Astrocyte of the cerebellum (primary cell): ENCODE results near the gene PDGFRB.

Experiments used
- DNase-seq: peaks from one replicate; pipeline ENCODE4 v3.0.0-alpha.2; 2011; ENCODE audit warnings: low read depth
- H3K4me3 ChIP-seq: 2 replicates; pipeline ENCODE4 v1.5.1; 2011; ENCODE audit warnings: mild to moderate bottlenecking, low read depth, low read length, moderate library complexity
- in situ Hi-C: cut with HindIII; loops from 2 replicates; pipeline ENCODE4 v1.10.0; 2017; ENCODE audit warnings: low sequenced_read_pairs
- TF ChIP-seq, protein P1 (sequence below): IDR thresholded peaks from 2 replicates; pipeline ENCODE4 v1.5.1; 2012; ENCODE audit warnings: low read length, low read depth, moderate library complexity, mild to moderate bottlenecking; ENCODE audit errors: missing control alignments

PDGFRB gene

DNA sequence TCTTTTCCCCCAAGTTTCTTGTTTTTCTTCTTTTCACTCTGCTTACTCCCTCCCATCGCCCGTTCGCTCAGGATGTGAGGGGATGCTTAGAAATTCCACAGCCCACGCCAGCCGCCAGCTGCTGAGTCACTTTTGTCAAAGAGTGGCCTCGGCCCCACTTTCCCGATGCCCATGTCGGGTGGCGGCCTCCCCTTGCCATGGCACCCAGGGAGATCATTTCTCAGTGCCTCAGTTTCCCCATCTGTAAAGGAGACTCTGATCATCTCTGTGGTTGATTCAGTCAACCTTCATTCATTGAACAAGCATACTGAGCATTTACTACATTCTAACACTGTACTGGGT lies 353 bp upstream of the PDGFRB start:
- peak overlapping the region; percentile 65 for H3K4me3 ChIP-seq
- in situ Hi-C loops = no loop called here
- TF ChIP-seq, protein P1, sequence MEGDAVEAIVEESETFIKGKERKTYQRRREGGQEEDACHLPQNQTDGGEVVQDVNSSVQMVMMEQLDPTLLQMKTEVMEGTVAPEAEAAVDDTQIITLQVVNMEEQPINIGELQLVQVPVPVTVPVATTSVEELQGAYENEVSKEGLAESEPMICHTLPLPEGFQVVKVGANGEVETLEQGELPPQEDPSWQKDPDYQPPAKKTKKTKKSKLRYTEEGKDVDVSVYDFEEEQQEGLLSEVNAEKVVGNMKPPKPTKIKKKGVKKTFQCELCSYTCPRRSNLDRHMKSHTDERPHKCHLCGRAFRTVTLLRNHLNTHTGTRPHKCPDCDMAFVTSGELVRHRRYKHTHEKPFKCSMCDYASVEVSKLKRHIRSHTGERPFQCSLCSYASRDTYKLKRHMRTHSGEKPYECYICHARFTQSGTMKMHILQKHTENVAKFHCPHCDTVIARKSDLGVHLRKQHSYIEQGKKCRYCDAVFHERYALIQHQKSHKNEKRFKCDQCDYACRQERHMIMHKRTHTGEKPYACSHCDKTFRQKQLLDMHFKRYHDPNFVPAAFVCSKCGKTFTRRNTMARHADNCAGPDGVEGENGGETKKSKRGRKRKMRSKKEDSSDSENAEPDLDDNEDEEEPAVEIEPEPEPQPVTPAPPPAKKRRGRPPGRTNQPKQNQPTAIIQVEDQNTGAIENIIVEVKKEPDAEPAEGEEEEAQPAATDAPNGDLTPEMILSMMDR = no peak
- DNase-seq = no peak

DNA sequence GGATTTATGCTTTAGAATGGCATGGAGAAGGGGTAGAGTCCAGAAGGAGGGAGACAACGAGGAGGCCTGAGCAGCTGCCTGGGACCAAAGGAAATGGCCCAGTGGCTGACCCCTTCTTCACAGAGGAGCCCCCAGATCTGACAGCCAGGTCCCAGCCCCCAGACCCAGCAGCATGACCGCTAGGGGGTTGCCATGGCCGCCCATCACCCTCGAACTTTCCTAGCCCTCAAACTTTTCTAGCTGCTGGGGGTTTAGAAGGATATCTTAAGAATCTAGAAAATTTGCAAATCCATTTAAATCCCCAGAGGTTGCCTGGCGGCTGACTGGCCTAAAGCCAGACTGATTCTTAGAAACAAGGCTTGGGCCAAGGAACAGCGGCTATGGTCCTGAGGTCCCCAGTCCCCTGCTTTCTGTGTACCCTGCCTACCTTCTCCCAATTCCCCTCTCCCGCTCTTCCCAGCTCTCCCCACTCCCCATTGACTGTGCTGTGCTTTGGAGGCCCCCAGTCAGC lies 972 bp downstream of the PDGFRB start:
- in situ Hi-C loops = no loop called here
- H3K4me3 ChIP-seq = peak overlapping the region; percentile 65
- no peak for DNase-seq
- TF ChIP-seq, protein P1 = no peak

DNA sequence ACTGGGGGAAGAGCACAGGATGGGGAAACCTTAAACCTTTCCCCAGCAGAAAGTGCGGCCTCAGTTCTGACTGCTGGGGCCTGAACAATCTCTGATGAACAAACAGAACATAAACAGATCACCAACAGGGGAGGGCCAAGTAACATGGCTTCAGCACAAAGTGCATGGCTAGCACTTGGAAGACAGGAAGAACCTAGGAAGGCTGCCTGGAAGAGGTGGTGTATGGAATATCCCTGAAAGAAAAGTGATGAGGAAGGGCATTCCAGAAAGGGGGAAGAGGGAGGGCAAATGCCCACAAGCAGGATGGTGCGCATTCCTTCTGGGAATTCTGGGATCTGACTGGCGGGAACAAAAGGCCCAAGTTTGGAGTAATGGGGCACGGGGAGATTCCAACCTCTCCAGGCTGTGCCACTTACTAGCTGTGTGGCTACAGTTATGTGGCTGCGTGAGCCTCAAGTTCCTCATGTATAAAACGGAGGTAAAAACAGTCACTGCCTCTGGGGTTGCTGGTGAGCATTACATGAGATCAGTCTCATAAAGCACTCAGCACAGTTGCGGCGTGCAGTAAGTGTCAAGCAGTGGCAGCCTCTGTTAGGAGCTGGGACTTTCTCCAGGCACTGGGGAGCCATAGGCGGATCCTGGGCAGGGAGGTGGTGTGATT lies 1.6 kb downstream of the PDGFRB start:
- peak overlapping the region; percentile 65 for H3K4me3 ChIP-seq
- DNase-seq = peak; percentile 64

DNA sequence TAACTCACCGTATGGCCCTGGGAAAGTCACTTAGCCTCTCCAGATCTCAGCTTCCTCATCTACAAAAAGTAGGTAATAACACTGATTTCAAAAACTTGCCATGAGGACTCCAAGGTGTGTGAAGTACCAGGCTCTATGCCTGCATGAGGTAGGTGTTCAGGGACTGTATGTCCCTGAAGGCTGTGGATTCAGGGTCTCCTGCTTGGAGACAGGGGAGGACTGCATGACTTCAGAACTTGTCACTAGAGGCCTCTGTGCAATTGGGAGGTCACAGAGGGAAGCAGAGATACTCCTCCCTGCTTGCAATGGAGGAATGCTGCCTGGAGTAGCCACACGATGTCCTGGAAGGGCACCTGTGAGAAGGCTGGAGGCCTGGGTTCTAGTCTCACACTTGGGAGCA lies 2.2 kb downstream of the PDGFRB start:
- TF ChIP-seq, protein P1 = no peak
- in situ Hi-C loops = no loop called here
- DNase-seq = no peak
- peak overlapping the region; percentile 65 for H3K4me3 ChIP-seq

More for the DNA sequence above, 1.6 kb downstream of the PDGFRB start:
- in situ Hi-C loops = no loop called here
- TF ChIP-seq, protein P1 = peak; percentile 18

DNA sequence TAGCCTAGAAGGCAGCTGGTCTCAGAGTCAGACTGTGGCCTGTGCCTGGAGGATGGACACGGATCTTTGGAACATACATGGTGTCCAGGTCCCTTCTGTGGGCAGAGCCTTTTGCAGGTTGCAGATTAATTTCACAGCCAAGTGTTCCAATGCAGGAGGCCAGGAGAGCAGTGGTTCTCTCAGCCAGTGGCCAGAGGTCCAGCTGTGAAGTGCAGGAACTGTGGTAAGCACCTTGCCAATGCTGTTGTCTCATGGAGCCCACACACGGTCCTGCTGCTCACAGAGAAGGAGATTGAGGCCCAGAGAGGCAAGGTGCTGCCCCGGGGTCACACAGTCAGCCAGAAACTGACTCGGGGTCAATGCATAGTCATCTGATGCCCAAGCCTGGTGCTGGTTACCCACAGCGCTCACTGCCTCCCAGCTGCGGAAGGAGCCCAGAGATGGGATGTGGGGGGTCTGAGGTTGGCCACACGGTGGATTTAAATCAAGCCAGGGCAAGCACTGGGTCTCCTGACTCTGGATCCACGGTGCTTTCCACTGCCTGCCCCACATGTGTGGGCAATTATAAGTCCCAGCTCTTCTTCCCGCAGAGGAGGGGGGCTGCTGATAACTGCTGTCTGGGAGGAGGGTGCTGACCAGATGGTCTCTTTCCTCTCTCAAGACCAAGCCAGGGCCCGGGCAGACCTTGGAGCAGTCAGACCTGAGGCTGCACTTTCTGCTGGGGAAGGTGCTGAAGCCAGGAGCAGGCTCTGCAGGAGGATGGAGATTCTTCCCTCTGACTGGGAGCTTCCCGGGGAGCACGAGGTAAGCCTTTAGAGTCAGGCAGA lies 2.8 kb downstream of the PDGFRB start:
- in situ Hi-C loops = no loop called here
- no peak for DNase-seq
- no peak overlapping the region for H3K4me3 ChIP-seq
- TF ChIP-seq, protein P1 = no peak

DNA sequence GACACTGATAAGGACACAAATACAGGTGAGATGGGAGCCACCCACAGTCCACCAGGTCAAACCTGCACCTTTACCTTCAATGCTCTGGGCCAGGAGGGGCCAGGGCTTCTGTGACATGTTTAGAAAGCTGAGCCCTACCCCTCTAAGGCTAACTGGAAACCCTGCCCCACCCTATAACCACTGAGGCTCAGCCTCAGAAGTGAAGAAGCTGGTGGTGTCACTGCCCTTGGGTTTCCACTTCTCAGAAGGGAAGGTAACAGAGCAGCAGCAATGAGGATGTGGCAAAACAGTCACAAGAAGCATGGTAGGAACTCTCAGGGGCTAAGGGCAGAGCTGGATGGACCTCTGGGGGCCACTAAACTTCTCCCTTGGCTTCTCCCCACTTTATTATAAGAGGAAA lies 6.0 kb downstream of the PDGFRB start:
- no peak overlapping the region for H3K4me3 ChIP-seq
- TF ChIP-seq, protein P1 = no peak
- in situ Hi-C loops = no loop called here
- no peak for DNase-seq
